GM13977 (cell line): ENCODE data around the gene COQ2.
"Not testable (repeated sequence)": the region's sequence is repeated elsewhere in the genome, so short reads cannot be mapped to it uniquely, and the experiment has no call there.

Experiments used
- DNase-seq: peaks from one replicate; pipeline ENCODE4 v3.0.0; 2012; ENCODE audit warnings: low spot score
- CTCF ChIP-seq: IDR thresholded peaks from 2 replicates; pipeline ENCODE4 v1.5.1; 2012; ENCODE audit warnings: mild to moderate bottlenecking, control low read depth; ENCODE audit not compliant: insufficient read depth; ENCODE audit errors: extremely low read depth, missing control alignments
- in situ Hi-C: fragments of 300-500 bp; cut with MboI; formaldehyde crosslinking; loops from one replicate; pipeline ENCODE4 v1.12.0; 2022; ENCODE audit warnings: low sequenced_read_pairs, low pct_unique_long_range_greater_than_20kb, mixed read lengths, inconsistent platforms; ENCODE audit not compliant: unreplicated experiment

The COQ2 gene

GRCh38 chr4:83307920-83308319, 23.3 kb upstream of the COQ2 start:
- DNase-seq = no peak
- in situ Hi-C loops = no loop called here
- TF ChIP-seq CTCF = no peak

GRCh38 chr4:83305187-83305586, 20.6 kb upstream of the COQ2 start:
- in situ Hi-C loops = no loop called here
- no peak for DNase-seq
- TF ChIP-seq CTCF = no peak

GRCh38 chr4:83297548-83298260, 13.1 kb upstream of the COQ2 start:
- DNase-seq = no peak
- in situ Hi-C loops = loop anchor here (25.0 kb wide), 1 partner anchor 835 kb away; no protein-coding TSS in a partner anchor
- TF ChIP-seq CTCF = no peak

GRCh38 chr4:83293305-83294046, 8.9 kb upstream of the COQ2 start:
- no peak for TF ChIP-seq CTCF
- no peak for DNase-seq
- in situ Hi-C loops = loop anchor here (25.0 kb wide), 1 partner anchor 831 kb away; no protein-coding TSS in a partner anchor

- in situ Hi-C loops = loop anchor here (25.0 kb wide), 1 partner anchor 828 kb away; no protein-coding TSS in a partner anchor
- DNase-seq = not testable (repeated sequence)
Measured at GRCh38 chr4:83290059-83290774, 5.6 kb upstream of the COQ2 start.

GRCh38 chr4:83288381-83288780, 3.8 kb upstream of the COQ2 start:
- DNase-seq = not testable (repeated sequence)
- in situ Hi-C loops = loop anchor here (25.0 kb wide), 1 partner anchor 826 kb away; no protein-coding TSS in a partner anchor

- in situ Hi-C loops = loop anchor here (25.0 kb wide), 1 partner anchor 823 kb away; no protein-coding TSS in a partner anchor
- no peak for TF ChIP-seq CTCF
Measured at GRCh38 chr4:83285055-83285407, 433 bp upstream of the COQ2 start.

More at GRCh38 chr4:83285055-83285407, 433 bp upstream of the COQ2 start:
- peak; percentile 38 for DNase-seq
